SU-DHL-6 (cell line): ENCODE data around the gene TMEM115.

Experiments used
- EZH2phosphoT487 ChIP-seq: fragments of 200-600 bp; sonication (generic), shearing (Covaris generic); conservative IDR thresholded peaks from 2 replicates; pipeline ENCODE4 v1.6.1; 2018; ENCODE audit warnings: mild to moderate bottlenecking, antibody characterized with exemption, low read length, moderate library complexity, mixed read lengths
- TF ChIP-seq, protein P1 (sequence below): fragments of 200-600 bp; sonication (generic); IDR thresholded peaks from one replicate; pipeline ENCODE4 v1.5.1; 2017; ENCODE audit warnings: antibody characterized with exemption, mild to moderate bottlenecking, low read length, moderate library complexity; ENCODE audit not compliant: insufficient read depth, poor library complexity, severe bottlenecking

DNA sequence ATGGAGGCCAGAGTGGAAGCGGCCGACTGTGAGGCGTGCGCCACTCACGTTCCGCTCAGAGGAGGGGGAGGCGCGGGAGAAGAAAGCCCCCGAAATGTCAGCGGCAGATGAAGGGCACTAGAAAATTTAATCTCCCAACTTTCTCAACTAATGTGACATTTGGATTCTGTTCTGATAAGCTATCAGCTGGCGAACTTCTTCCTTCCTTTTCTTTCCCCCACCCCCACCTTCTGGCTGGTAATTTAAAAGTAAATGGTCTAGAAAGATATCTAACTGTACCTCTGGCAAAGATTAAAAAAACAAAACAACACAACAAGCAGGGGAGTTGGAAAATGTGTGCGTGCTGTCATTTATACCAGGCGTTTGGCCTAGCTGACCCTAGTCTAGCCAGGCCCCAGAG is 26.4 kb upstream of the TMEM115 start:
- TF ChIP-seq, protein P1, sequence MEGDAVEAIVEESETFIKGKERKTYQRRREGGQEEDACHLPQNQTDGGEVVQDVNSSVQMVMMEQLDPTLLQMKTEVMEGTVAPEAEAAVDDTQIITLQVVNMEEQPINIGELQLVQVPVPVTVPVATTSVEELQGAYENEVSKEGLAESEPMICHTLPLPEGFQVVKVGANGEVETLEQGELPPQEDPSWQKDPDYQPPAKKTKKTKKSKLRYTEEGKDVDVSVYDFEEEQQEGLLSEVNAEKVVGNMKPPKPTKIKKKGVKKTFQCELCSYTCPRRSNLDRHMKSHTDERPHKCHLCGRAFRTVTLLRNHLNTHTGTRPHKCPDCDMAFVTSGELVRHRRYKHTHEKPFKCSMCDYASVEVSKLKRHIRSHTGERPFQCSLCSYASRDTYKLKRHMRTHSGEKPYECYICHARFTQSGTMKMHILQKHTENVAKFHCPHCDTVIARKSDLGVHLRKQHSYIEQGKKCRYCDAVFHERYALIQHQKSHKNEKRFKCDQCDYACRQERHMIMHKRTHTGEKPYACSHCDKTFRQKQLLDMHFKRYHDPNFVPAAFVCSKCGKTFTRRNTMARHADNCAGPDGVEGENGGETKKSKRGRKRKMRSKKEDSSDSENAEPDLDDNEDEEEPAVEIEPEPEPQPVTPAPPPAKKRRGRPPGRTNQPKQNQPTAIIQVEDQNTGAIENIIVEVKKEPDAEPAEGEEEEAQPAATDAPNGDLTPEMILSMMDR: no peak
- TF ChIP-seq EZH2phosphoT487: no peak
